KMS-11 (cell line): Measurements from ENCODE around the gene MAP3K21.

ENCODE experiments used
- H2AFZ ChIP-seq: fragments of 200-600 bp; sonication (generic); 2 replicates; pipeline ENCODE4 v1.6.1; 2016; ENCODE audit warnings: antibody characterized with exemption, mixed run types, low read depth
- H3K27ac ChIP-seq: fragments of 200-600 bp; sonication (generic); 2 replicates; pipeline ENCODE4 v1.6.1; 2016; ENCODE audit warnings: mild to moderate bottlenecking, mixed run types
- H3K27me3 ChIP-seq: fragments of 200-600 bp; sonication (generic); 2 replicates; pipeline ENCODE4 v1.6.1; 2017; ENCODE audit warnings: mild to moderate bottlenecking, low read depth, mixed run types, moderate library complexity; ENCODE audit not compliant: insufficient read depth
- H3K36me3 ChIP-seq: fragments of 200-600 bp; sonication (generic); 2 replicates; pipeline ENCODE4 v1.6.1; 2017; ENCODE audit warnings: mild to moderate bottlenecking, mixed run types; ENCODE audit not compliant: insufficient read depth
- H3K4me1 ChIP-seq: fragments of 200-600 bp; sonication (generic); 2 replicates; pipeline ENCODE4 v1.6.1; 2016; ENCODE audit warnings: mild to moderate bottlenecking, low read depth, mixed run types; ENCODE audit not compliant: poor library complexity, severe bottlenecking
- H3K4me2 ChIP-seq: fragments of 200-600 bp; sonication (generic); 2 replicates; pipeline ENCODE4 v1.7.0; 2016; ENCODE audit warnings: mild to moderate bottlenecking, mixed run types
- H3K4me3 ChIP-seq: fragments of 200-600 bp; sonication (generic); IDR thresholded peaks from 2 replicates; pipeline ENCODE4 v1.6.1; 2017; ENCODE audit warnings: low read depth, low read length, mixed read lengths; ENCODE audit not compliant: insufficient read depth
- H3K79me2 ChIP-seq: fragments of 200-600 bp; sonication (generic); 2 replicates; pipeline ENCODE4 v1.6.1; 2016; ENCODE audit warnings: low read depth, mixed run types; ENCODE audit not compliant: insufficient read depth
- H3K9ac ChIP-seq: fragments of 200-600 bp; sonication (generic); 2 replicates; pipeline ENCODE4 v1.6.1; 2016; ENCODE audit warnings: mild to moderate bottlenecking, mixed run types
- H4K20me1 ChIP-seq: fragments of 200-600 bp; sonication (generic); 2 replicates; pipeline ENCODE4 v1.6.1; 2016; ENCODE audit warnings: mild to moderate bottlenecking, mixed run types; ENCODE audit not compliant: insufficient read depth
- TF ChIP-seq, protein P1 (sequence below): fragments of 200-600 bp; sonication (generic); conservative IDR thresholded peaks from 2 replicates; pipeline ENCODE4 v1.6.1; 2017; ENCODE audit warnings: low read depth, mild to moderate bottlenecking, antibody characterized with exemption, low read length, moderate library complexity, mixed read lengths

MAP3K21 gene

GRCh38 chr1:233383984-233384383, 56.5 kb downstream of the MAP3K21 start:
- no peak overlapping the region for H2AFZ ChIP-seq
- no peak overlapping the region for H3K27ac ChIP-seq
- H3K4me1 ChIP-seq = no peaks in the 10 kb centered on the region
- no peaks in the 10 kb centered on the region for H3K79me2 ChIP-seq
- no peak overlapping the region for H3K4me2 ChIP-seq
- TF ChIP-seq, protein P1, sequence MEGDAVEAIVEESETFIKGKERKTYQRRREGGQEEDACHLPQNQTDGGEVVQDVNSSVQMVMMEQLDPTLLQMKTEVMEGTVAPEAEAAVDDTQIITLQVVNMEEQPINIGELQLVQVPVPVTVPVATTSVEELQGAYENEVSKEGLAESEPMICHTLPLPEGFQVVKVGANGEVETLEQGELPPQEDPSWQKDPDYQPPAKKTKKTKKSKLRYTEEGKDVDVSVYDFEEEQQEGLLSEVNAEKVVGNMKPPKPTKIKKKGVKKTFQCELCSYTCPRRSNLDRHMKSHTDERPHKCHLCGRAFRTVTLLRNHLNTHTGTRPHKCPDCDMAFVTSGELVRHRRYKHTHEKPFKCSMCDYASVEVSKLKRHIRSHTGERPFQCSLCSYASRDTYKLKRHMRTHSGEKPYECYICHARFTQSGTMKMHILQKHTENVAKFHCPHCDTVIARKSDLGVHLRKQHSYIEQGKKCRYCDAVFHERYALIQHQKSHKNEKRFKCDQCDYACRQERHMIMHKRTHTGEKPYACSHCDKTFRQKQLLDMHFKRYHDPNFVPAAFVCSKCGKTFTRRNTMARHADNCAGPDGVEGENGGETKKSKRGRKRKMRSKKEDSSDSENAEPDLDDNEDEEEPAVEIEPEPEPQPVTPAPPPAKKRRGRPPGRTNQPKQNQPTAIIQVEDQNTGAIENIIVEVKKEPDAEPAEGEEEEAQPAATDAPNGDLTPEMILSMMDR = no peak
- no peaks in the 10 kb centered on the region for H3K36me3 ChIP-seq
- H4K20me1 ChIP-seq = no peaks in the 10 kb centered on the region
- H3K9ac ChIP-seq = no peak overlapping the region
- no peaks in the 10 kb centered on the region for H3K27me3 ChIP-seq
- H3K4me3 ChIP-seq = no peak overlapping the region

DNA sequence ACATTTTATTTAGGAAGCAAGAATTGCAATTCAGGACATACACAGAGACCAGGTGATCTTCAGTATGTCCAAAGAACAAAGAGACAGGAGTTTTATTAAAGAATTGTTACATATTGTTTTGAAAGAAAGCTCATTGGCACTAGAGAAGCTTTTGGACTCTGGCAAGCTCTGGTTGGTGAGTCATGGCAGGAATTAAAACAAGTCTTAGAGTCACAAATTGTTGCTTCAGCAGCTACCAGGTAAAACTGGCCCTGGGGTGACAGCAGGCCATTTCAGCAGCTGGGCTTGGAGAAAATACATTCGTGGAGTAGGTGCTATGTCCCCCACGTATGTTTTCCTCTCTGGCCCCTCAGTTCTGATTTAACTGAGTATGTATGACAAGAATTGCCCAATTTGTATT, 58.8 kb downstream of the MAP3K21 start:
- TF ChIP-seq, protein P1 = no peak
- no peak overlapping the region for H3K9ac ChIP-seq
- no peaks in the 10 kb centered on the region for H4K20me1 ChIP-seq
- no peak overlapping the region for H3K27ac ChIP-seq
- H3K4me1 ChIP-seq = no peaks in the 10 kb centered on the region
- no peak overlapping the region for H2AFZ ChIP-seq
- no peaks in the 10 kb centered on the region for H3K79me2 ChIP-seq
- no peaks in the 10 kb centered on the region for H3K36me3 ChIP-seq
- H3K4me3 ChIP-seq = no peak overlapping the region
- no peaks in the 10 kb centered on the region for H3K27me3 ChIP-seq
- H3K4me2 ChIP-seq = no peak overlapping the region

DNA sequence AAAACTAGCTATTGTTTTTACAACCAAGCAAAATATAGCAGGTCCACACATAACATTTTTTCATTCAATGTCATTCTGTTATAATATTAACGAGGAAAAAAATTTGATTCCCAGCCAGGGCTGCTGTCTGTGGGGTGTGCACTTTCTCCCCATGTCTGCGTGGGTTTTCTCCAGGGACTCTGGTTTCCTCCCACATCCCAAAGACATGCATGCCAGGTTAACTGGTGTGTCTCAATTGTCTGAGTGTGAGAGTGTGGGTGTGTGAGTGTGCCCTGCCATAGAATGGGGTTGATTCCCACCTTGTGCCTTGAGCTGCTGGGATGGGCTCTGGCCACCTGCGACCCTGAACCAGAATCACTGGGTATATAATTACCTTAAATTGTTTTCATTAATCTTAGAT, 60.1 kb downstream of the MAP3K21 start:
- H3K27ac ChIP-seq = no peak overlapping the region
- no peaks in the 10 kb centered on the region for H4K20me1 ChIP-seq
- H3K36me3 ChIP-seq = no peaks in the 10 kb centered on the region
- no peak overlapping the region for H3K4me3 ChIP-seq
- no peaks in the 10 kb centered on the region for H3K27me3 ChIP-seq
- no peaks in the 10 kb centered on the region for H3K79me2 ChIP-seq
- TF ChIP-seq, protein P1 = no peak
- no peak overlapping the region for H3K9ac ChIP-seq
- H3K4me1 ChIP-seq = no peaks in the 10 kb centered on the region
- H2AFZ ChIP-seq = no peak overlapping the region
- no peak overlapping the region for H3K4me2 ChIP-seq

DNA sequence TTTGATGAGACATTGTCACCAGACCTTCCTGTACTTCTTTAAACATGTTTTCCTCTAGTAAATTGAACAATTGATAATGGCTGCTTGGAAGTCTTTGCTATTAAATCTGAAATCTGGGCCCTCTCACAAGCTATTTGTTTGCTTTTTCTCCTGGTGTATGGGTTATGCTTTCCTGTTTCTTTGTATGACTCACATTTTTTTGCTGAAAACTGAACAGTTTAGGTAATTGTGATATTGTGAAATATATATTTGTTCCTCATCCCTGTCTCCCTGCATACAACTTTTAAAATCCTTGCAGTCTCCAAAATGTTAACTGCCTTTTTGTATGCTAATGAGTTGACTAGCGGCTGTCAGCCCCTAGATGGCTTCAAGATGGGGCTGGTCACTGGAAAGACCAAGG, 61.6 kb downstream of the MAP3K21 start:
- TF ChIP-seq, protein P1 = no peak
- H3K27me3 ChIP-seq = no peaks in the 10 kb centered on the region
- H3K36me3 ChIP-seq = no peaks in the 10 kb centered on the region
- H4K20me1 ChIP-seq = no peaks in the 10 kb centered on the region
- H3K4me1 ChIP-seq = peaks cover 7% of the 10 kb centered on the region
- no peak overlapping the region for H3K4me2 ChIP-seq
- no peak overlapping the region for H3K9ac ChIP-seq
- H3K27ac ChIP-seq = no peak overlapping the region
- no peak overlapping the region for H3K4me3 ChIP-seq
- H2AFZ ChIP-seq = no peak overlapping the region
- H3K79me2 ChIP-seq = no peaks in the 10 kb centered on the region

GRCh38 chr1:233389893-233390292, 62.4 kb downstream of the MAP3K21 start:
- Histone ChIP-seq H3K27me3 (no peaks in the 10 kb centered on the region), H3K27ac (no peak overlapping the region), H3K9ac (no peak overlapping the region), H3K79me2 (no peaks in the 10 kb centered on the region), H3K36me3 (no peaks in the 10 kb centered on the region), H2AFZ (no peak overlapping the region), H3K4me3 (no peak overlapping the region), H3K4me1 (peaks cover 7% of the 10 kb centered on the region), H3K4me2 (no peak overlapping the region), H4K20me1 (no peaks in the 10 kb centered on the region)
- TF ChIP-seq, protein P1 = no peak
